ENCODE measurements around the gene PSMD1. TPM values are rescaled to one million over a fixed set of nuclear protein-coding genes. Genes with fewer than 3 reads are reported as not detected.

The PSMD1 gene
- total RNA-seq, 4 donors from 2014 or later, result 24.3 to 85.3 (median 74.7) TPM

- WGBS, 2 donors (ENCODE audit: low coverage in 1 of 2), result 86 to 94% methylated on average over 4 to 6 of the region's 6 CpGs
- Histone ChIP-seq H3K9me3 (no peaks in the 10 kb centered on the region), H3K36me3 (no peaks in the 10 kb centered on the region), H3K27ac (no peak overlapping the region), H3K4me3 (no peak overlapping the region), H3K27me3 (no peaks in the 10 kb centered on the region), H3K4me1 (peaks cover 0 to 4% (median 2%) of the 10 kb centered on the region in 4 donors)
- in situ Hi-C loops (cut with MboI; ENCODE audit: low pct_ligation_motif_present in 1 of 4, low pct_unique_long_range_greater_than_20kb in 1 of 4, low sequenced_read_pairs in 3 of 4), result no loop called here
- intact Hi-C loops (cut with DNase I; ENCODE audit: low total_unique reads), result no loop called here
- TF ChIP-seq CTCF (IDR thresholded peaks at IDR 0.05) (no peak), EP300 (IDR thresholded peaks at IDR 0.05; ENCODE audit: low read depth) (no peak), POLR2AphosphoS5 (IDR thresholded peaks at IDR 0.05) (no peak), POLR2A (IDR thresholded peaks at IDR 0.05) (no peak)
- no peak for DNase-seq
These were observed 73.8 kb downstream of the PSMD1 start for GRCh38 chr2:231130336-231131056.

- intact Hi-C loops (cut with DNase I; ENCODE audit: low total_unique reads), result no loop called here
- H3K4me1 ChIP-seq, result peaks cover 0 to 4% (median 2%) of the 10 kb centered on the region in 4 donors
- no peaks in the 10 kb centered on the region for H3K36me3 ChIP-seq
- H3K4me3 ChIP-seq, result no peak overlapping the region
- no peak for DNase-seq
- in situ Hi-C loops (cut with MboI; ENCODE audit: low pct_ligation_motif_present in 1 of 4, low pct_unique_long_range_greater_than_20kb in 1 of 4, low sequenced_read_pairs in 3 of 4), result no loop called here
- WGBS, 2 donors (ENCODE audit: low coverage in 1 of 2), result 88 to 93% methylated on average over 1 of the region's 1 CpG
- no peak overlapping the region for H3K27ac ChIP-seq
- no peaks in the 10 kb centered on the region for H3K9me3 ChIP-seq
- H3K27me3 ChIP-seq, result no peaks in the 10 kb centered on the region
- TF ChIP-seq POLR2AphosphoS5 (IDR thresholded peaks at IDR 0.05), result no peak
- TF ChIP-seq CTCF (IDR thresholded peaks at IDR 0.05), result no peak
- no peak for TF ChIP-seq EP300 (IDR thresholded peaks at IDR 0.05; ENCODE audit: low read depth)
- TF ChIP-seq POLR2A (IDR thresholded peaks at IDR 0.05), result no peak
These were observed 75.5 kb downstream of the PSMD1 start for GRCh38 chr2:231132129-231132528.

- no peaks in the 10 kb centered on the region for H3K9me3 ChIP-seq
- peaks cover 0 to 8% (median 0%) of the 10 kb centered on the region in 4 donors for H3K4me1 ChIP-seq
- no peaks in the 10 kb centered on the region for H3K27me3 ChIP-seq
- DNase-seq, result no peak
- intact Hi-C loops (cut with DNase I; ENCODE audit: low total_unique reads), result no loop called here
- H3K36me3 ChIP-seq, result no peaks in the 10 kb centered on the region
- 87 to 100% methylated on average over 1 of the region's 1 CpG for WGBS, 2 donors (ENCODE audit: low coverage in 1 of 2)
- H3K4me3 ChIP-seq, result no peak overlapping the region
- TF ChIP-seq POLR2AphosphoS5 (IDR thresholded peaks at IDR 0.05) (no peak), EP300 (IDR thresholded peaks at IDR 0.05; ENCODE audit: low read depth) (no peak), CTCF (IDR thresholded peaks at IDR 0.05) (no peak), POLR2A (IDR thresholded peaks at IDR 0.05) (no peak)
- no peak overlapping the region for H3K27ac ChIP-seq
- in situ Hi-C loops (cut with MboI; ENCODE audit: low pct_ligation_motif_present in 1 of 4, low pct_unique_long_range_greater_than_20kb in 1 of 4, low sequenced_read_pairs in 3 of 4), result no loop called here
These were observed 76.9 kb downstream of the PSMD1 start for GRCh38 chr2:231133365-231134099.

- DNase-seq, result no peak
- intact Hi-C loops (cut with DNase I; ENCODE audit: low total_unique reads) (no loop called here), in situ Hi-C loops (cut with MboI; ENCODE audit: low pct_ligation_motif_present in 1 of 4, low pct_unique_long_range_greater_than_20kb in 1 of 4, low sequenced_read_pairs in 3 of 4) (no loop called here)
- 97 to 100% methylated on average over 1 of the region's 1 CpG for WGBS, 2 donors (ENCODE audit: low coverage in 1 of 2)
- Histone ChIP-seq H3K4me3 (no peak overlapping the region), H3K36me3 (no peaks in the 10 kb centered on the region), H3K27ac (no peak overlapping the region), H3K27me3 (no peaks in the 10 kb centered on the region), H3K4me1 (peaks cover 0 to 4% (median 0%) of the 10 kb centered on the region in 4 donors), H3K9me3 (no peaks in the 10 kb centered on the region)
- TF ChIP-seq CTCF (IDR thresholded peaks at IDR 0.05), result no peak
- no peak for TF ChIP-seq POLR2A (IDR thresholded peaks at IDR 0.05)
- no peak for TF ChIP-seq POLR2AphosphoS5 (IDR thresholded peaks at IDR 0.05)
- TF ChIP-seq EP300 (IDR thresholded peaks at IDR 0.05; ENCODE audit: low read depth), result no peak
These were observed 78.4 kb downstream of the PSMD1 start for GRCh38 chr2:231134910-231135655.
